ENCODE measurements around the gene GPC3.
"Not testable (repeated sequence)": the region's sequence is repeated elsewhere in the genome, so short reads cannot be mapped to it uniquely, and the experiment has no call there.

The GPC3 gene

DNA sequence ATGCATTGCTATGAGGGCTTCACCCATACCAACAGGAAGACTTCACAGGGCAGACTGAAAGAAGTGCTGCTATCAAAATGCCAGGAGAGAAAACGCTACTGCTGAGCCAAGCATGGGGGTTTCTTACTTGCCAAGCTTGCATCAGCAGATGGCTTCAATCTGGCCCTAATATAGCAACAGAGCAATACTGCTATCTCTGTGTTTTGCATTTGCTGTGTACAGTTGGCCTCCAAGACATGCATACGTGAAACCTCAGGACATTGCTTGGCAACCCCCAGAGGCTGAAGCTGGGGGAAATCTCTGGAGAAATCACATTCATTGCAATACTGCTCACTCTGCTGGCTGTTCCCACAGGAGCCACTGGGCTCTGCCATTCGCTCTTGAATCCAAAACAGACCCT lies 442.9 kb downstream of the GPC3 start:
- no peak for DNase-seq

DNA sequence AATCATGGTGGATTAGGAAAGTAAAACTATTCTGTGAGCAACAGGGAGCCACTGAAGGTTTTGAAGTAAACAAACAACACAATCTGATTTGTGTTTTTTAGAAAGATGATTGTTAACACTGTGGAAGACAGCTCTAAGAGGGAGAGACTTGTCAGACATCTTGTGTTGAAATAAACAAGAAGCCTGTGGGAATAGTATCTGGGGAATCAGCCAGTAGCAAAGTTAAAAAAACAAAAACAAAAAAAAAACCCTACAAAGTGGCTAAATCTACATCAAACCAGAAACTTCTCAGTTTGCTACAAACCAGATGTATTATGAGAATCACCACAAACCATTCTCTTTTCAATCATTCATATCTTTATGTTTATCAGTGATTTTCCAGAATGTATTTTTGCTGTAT lies 444.4 kb downstream of the GPC3 start:
- no peak for DNase-seq

DNA sequence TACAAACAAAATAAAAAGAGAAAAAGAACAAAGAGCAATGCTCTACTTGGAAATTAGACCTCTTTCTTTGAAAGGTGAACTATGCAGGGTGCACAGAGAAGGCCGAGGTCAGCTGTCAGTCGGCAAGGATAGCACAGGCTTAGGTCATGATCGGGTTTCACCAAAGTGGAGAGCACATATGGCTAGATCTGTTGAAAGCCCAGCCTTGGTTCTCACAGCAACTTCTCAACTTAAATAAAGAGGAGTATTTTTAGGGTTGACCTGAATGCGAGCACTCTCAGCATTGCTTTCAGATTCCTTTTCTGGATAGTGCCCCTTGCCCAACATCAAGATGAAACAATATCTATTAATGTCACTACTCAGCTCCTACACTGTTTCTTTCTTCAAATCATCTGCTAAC lies 447.2 kb downstream of the GPC3 start:
- DNase-seq, result no peak

DNA sequence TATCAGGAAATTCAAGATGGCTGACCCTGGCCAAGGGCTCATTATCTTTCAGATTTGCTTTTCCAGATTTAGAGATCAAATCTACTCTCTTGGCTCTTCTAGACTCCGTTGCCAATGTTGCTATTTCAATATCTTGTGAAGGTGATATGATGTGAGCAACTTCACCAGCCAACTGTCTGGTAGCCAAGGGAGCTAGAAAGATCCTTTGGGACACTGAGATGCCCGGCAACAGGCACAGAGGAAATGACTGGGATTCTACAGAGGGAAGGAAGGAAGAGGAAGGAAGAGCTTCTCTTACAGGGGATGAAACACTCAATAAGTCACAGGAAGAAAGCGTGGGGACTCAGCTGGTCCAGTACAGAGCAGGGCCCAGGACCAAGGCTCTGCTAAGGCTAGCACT lies 448.3 kb downstream of the GPC3 start:
- DNase-seq, result no peak

DNA sequence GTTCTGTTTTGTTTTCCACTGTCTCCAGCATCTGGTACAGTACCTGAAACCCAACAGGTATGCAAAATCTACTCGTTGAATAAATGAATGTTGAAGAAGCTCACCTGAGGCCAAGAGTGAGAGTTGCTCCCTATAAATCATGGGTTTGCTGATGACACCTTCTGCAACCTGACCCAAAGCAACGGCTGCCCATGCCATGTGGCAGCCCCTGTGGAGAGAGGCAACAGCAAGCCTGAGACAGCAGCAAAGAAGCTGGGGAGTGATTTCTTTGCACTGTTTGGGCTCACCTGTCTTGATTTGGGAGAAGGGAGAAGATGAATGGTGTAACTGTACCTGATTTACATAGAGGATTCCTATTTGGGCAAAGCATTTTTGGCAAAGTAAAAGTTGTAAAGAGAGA lies 450.3 kb downstream of the GPC3 start:
- DNase-seq, result no peak

DNA sequence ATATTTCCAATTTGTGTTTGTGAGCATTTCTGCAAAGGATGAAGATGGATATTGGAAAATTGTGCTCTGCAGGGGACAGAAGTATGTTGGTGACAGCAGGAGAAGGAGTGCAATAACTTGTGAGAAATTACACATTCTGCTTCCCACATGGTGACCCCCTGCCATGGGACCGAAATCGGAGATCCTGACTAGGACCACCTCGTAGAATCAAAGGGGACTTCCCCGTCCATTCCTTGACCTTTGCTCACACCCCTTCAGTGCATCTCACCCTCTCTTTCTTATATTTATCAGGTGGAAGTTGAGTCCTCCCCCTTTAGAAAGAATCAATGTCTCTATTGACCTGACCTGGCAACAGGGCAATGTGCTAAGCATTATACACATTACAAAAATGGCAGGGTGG lies 451.2 kb downstream of the GPC3 start:
- no peak for DNase-seq

DNA sequence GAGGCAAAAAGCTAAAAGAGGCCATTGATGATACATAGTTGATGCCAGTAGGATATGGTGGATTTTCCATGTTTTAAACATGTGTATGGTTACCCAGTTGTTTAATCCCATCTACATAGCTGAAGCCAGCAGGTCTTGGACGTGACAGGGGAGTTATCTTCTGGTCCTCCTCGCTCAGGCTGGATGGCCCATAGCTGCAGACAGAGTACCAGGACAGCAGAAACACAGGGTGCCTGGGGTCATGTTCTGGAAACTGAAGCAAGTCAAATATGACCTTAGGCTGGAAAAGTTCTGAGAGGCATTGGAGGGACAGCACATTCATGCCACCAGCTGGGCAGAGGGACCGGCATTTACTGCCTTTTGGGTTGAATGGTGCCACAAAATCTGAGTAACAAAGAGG lies 452.1 kb downstream of the GPC3 start:
- no peak for DNase-seq

DNA sequence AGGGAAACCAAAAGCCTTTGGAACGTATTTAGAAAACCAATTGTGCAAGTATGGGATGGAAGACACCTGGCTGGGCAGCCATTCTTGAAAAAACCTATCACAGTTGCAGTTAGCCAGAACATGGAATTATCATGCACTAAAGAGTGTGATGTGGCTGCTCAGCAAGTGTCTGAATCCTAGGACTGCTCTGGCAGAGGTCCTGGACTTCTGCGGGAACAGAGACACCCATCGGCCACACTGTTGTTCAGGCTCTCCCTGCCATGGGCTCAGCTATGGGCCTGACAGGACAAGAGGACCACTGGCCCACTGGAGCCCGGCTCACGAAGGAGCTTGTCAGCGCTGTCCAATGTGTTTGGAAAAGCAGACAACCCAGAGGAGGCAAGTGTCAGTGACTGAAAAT lies 454.4 kb downstream of the GPC3 start:
- no peak for DNase-seq

DNA sequence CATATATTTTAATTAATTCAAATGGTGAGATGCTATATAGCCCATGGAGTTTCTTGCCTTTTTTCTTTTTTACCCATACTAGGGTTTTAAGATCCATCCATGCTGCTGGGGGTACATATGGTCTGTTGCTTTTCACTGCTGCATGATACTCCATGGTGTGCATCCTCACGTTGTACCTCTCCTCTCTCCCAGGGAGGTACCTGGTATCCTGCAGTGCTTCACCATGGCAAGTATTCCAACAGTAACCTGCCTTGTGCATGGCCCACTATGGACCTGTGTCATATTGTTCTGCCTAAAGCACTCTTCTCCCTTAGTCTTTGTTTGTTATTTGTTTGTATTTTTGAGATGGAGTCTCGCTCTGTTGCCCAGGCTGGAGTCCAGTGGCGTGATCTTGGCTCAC lies 455.8 kb downstream of the GPC3 start:
- no peak for DNase-seq

DNA sequence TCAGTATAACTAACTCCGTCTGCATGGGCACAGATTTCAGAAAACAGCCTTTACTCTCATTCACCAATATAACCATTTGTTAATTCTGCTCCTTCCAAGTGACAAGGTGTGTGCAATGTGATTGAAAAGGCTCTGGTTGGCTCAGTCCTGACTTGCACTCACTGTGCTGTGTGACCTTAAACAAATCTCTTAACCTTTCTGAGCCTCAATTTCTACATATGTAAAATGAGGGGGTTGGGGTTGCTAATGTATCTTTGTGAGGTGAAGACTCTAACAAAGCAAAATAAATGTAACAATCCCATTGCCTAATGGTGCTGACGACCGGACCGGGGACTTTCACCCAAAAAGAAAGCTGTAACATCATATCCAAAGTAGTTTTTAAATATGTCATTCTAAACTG lies 457.6 kb downstream of the GPC3 start:
- no peak for DNase-seq

DNA sequence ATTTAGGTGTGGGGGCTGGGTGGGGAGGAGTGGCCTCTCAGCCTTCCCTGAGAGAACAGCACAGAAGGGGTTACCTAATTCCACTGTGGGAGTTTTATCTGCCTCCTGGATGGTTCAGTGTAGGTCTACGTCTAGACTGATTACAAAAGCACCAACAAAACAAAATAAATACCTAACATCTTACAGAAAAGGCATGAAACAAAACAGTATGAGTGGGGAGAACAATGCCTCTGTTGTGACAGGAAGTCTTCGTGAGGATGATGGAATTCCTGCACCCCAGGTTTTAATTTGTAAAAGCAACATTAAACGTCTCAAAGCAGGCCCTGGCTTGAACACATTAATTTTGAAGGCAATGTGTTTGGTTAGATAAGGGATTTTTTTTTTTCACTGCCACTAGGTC lies 458.0 kb downstream of the GPC3 start:
- DNase-seq, result no peak

DNA sequence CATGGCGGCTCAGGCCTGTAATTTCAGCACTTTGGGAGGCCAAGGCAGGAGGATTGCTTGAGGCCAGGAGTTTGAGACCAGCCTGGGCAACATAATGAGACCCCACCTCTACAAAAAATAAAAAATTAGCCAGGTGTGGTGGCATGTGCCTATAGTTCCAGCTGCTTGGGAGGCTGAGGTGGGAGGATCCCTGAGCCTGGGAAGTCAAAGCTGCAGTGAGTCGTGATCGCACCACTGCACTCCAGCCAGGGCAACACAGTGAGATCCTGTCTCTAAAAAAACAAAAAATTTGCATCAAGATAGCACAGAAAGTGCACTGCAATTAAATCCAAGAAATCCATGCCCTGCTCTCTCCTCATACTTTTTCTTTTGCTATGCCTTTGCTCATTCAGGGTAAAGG lies 458.6 kb downstream of the GPC3 start:
- DNase-seq, result not testable (repeated sequence)

DNA sequence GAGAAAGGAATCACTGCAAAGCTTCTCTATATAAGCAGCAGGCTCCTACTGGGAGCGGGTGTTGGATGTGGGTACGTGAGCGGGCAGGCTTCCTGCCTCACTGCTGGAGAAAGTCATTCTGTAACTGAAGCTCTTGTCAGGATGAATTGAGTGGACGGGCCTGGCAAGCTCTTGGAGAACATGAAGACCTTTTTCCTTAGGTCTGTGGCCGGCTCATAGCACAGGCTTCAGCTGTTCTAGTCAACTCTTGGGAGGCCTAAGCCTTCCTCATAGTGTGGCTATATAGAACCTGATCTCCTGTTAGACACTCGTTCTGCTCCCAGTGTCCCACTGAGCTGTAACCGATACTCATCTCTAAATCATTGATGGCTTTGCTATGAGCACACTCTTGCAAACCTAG lies 461.9 kb downstream of the GPC3 start:
- no peak for DNase-seq

DNA sequence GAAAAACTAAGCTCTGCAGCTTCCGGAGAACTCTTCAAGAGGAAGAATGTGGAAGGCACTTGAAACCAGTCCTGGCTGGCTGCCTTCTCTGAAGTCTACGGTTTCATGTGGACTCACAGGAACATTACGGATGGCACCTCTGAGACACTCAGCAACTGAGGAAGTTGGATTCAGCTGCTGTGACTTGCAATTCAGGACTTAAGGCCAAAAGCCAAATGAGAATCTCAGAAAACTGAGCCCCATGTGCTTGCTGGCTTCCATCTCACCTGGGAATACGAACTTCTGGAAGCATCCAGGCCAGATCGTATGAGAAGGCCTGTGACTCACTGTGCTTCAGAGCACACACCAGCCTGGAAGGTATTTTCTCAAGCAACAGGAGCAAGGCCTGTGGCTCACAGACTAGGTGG lies 462.3 kb downstream of the GPC3 start:
- DNase-seq, result no peak

DNA sequence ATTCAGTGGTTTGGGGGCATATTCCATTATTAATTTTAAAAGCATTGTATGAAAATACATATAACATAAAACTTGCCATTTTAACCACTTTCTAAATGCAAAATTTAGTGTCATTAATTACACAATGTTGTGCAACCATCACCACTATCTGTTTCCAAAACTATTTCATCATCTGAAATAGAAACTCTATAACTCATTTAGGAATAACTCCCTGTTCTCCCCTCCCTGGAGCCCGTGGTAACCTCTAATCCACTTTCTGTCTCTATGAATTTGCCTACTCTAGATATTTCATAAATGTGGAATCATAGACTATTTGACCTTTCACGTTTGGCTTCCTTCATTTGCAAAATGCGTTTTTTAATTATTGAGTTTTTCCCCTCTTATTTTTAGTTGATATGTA lies 468.7 kb downstream of the GPC3 start:
- no peak for DNase-seq

DNA sequence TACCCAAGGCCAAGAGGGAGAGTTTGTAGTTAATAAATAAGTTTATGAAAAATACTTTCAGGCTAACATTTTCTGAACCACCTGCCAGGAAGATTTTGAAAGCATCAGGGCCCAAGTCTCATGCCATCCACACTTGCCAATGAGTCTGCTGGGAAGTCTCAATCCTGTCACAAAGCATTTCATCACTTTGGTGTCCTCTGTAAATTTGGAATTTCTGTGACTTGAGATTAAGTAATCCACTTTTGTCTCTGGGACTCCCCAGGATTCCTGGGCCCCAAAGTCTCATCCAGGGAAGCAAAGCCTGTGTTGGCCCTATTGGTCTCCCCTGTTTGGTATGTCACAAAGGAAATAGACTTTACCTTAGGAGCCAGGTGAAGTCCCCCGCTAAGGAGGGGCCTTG lies 470.9 kb downstream of the GPC3 start:
- DNase-seq, result no peak

DNA sequence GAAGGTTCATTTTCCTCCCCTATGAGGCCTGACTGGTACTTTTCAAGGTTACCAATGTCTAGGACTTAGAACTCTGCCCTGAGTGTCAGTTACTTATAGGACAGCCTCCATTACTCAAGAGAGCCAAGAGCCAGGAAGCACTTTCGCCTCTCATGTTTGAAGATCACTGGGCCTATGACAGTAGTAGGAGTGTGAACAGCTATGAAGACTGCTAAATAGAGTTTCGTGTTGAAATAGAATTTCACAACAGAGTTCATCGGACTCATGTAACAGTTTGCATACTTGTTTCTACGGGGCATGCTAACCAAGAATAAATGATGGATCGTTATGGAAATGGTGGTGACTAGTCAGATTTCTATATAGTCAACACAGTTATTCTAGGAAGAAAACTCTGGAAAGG lies 472.3 kb downstream of the GPC3 start:
- no peak for DNase-seq

DNA sequence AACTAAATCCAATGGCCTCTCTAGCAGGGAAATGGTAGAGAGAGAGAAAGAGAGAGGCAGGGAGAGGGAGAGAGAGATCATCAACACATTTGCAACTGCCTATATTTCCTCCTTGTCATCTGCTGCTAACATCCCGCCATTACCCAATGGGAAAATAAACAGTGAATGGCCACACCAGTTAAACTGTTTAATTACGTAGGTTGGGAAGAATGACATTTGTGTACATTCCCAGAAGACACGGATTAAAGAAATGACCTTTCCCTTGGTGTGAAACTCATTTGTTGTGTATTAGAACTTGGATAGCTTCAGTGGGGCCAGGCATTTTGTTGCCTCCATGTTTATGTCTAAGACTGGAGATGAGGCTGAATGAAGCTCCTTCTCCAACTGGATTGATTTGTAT lies 474.4 kb downstream of the GPC3 start:
- DNase-seq, result no peak

DNA sequence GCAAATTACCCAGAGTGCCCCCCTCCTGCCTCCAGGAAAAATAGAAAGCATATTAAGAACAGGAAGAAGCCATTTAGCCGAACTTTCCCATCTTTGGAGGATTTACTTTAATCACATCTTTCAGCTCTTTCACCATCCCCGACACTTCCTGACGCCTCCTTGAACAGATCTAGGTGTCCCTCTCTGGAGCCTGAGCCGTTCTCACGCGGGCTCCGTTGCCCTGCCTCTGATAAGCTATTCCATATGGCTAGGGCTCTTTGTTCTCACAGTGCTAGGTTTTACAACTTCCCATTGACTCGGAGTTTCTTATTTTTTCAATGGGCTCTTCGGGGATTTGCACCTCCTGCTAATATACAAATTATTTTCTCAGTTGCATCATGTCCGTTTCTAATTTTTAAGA lies 488.0 kb downstream of the GPC3 start:
- no peak for DNase-seq

DNA sequence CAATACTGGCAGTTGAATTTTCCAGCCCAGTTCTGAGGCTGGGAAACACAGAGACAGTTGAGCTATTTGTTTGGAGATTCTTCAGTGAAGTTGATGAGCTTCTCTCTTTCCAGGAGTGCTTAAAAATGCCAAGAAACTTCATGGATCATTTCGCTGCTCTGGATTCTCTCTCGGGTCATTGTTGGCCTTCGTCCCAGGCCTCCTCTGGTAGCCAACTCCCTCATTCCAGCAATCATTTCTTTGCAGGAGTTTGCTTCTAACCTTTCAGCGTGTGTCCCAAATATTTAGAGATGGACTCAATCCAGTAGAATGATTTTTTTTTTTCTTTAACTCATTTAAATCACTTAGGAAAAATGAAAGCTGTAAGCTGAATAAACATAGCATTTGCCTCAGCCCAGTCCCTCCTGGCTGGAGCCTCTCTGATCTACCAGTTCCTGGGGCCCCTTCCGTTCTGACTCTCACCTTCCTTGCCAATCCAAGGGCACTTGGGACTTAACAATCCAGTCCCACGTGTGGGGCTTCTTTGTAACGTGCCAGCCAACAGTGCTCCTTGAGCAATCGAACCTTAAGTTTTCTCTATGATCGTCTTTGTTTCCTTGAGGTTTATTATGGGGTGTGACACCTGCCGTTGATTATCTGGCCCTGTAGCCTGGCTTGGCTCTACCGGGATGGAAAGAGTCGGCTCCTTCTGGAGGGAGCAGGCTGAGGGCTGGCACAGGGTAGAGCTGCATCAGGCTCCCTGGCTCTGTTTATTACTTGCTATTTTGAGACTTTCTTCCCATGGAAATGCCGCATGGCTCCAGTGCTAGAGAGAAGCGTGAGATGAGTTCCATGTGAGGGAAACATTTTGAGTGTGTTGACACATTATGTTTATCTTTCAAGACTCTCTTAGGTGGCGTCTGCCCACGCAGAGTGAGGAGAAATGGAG lies 489.7 kb downstream of the GPC3 start:
- DNase-seq, result no peak

DNA sequence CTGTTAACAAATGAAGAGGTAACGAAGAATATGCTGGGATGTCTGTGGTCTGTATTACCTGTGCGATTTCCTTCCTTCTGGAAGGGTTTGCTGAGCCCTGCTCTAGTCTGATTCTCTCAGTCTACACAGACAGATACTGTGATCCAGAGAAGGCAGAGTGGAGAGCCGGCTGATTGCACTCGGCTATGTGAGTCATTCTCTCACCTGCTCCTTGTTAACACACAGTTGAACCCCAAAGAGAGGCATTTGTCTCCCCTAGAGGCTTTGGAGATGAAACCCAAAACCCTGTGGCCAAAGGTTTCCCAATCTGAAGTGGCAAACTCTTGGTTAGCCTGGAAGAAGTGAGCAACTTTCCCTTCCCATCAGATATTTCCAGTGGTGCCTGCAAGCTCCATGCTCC lies 492.0 kb downstream of the GPC3 start:
- DNase-seq, result no peak

DNA sequence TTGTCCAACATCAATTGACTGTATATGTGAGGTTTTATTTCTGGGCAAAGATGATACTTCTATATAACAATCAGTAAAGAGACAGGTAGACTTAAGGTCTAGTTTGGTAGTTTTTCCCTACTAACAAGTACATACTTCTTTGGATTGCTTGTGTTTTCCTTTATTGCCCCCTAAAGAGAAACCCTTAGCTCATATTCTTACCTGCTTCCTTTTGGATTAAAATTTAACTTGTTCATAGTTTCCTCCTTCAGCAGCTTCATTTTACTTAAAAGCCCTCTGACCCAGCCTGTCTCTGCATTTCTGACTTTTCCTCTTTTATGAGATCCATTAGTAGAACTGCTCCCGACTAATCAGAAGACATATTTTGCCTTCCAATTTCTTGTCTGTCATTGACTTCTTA lies 494.4 kb downstream of the GPC3 start:
- no peak for DNase-seq

Measured in stimulated activated CD4-positive, alpha-beta T cell treated with anti-CD3 and anti-CD28 coated beads, Interleukin-4, amount 100 ng/mL, for 1 hour (primary cell).